ENCODE measurements around the gene MBOAT2.
"Not testable (repeated sequence)": the region's sequence is repeated elsewhere in the genome, so short reads cannot be mapped to it uniquely, and the experiment has no call there.

MBOAT2 gene

GRCh38 chr2:8987410-8987809, 16.1 kb downstream of the MBOAT2 start:
- no peak for DNase-seq

- peak; percentile 58 for DNase-seq
These were observed 17.0 kb downstream of the MBOAT2 start for GRCh38 chr2:8986327-8986976.

GRCh38 chr2:8985561-8986326, 17.7 kb downstream of the MBOAT2 start:
- no peak for DNase-seq

GRCh38 chr2:8984855-8985254, 18.6 kb downstream of the MBOAT2 start:
- no peak for DNase-seq

- no peak for DNase-seq
These were observed 19.3 kb downstream of the MBOAT2 start for GRCh38 chr2:8984157-8984556.

- no peak for DNase-seq
These were observed 19.9 kb downstream of the MBOAT2 start for GRCh38 chr2:8983571-8983970.

GRCh38 chr2:8981876-8982275, 21.6 kb downstream of the MBOAT2 start:
- DNase-seq = no peak

- DNase-seq = no peak
These were observed 23.4 kb downstream of the MBOAT2 start for GRCh38 chr2:8980096-8980495.

GRCh38 chr2:8977758-8978157, 25.7 kb downstream of the MBOAT2 start:
- no peak for DNase-seq

GRCh38 chr2:8976442-8977259, 26.8 kb downstream of the MBOAT2 start:
- DNase-seq = no peak

- no peak for DNase-seq
These were observed 29.5 kb downstream of the MBOAT2 start for GRCh38 chr2:8974016-8974415.

GRCh38 chr2:8973017-8973416, 30.5 kb downstream of the MBOAT2 start:
- not testable (repeated sequence) for DNase-seq

- not testable (repeated sequence) for DNase-seq
These were observed 30.9 kb downstream of the MBOAT2 start for GRCh38 chr2:8972535-8972934.

- DNase-seq = not testable (repeated sequence)
These were observed 34.1 kb downstream of the MBOAT2 start for GRCh38 chr2:8969348-8969747.

GRCh38 chr2:8966123-8966908, 37.2 kb downstream of the MBOAT2 start:
- DNase-seq = no peak

GRCh38 chr2:8965216-8965969, 38.1 kb downstream of the MBOAT2 start:
- DNase-seq = no peak

- no peak for DNase-seq
These were observed 40.6 kb downstream of the MBOAT2 start for GRCh38 chr2:8962890-8963289.

GRCh38 chr2:8957628-8958027, 45.9 kb downstream of the MBOAT2 start:
- DNase-seq = no peak

- peak; percentile 23 for DNase-seq
These were observed 46.7 kb downstream of the MBOAT2 start for GRCh38 chr2:8956774-8957173.

GRCh38 chr2:8954990-8955389, 48.5 kb downstream of the MBOAT2 start:
- no peak for DNase-seq

GRCh38 chr2:8953525-8953924, 50.0 kb downstream of the MBOAT2 start:
- no peak for DNase-seq

GRCh38 chr2:8939486-8940114, 63.9 kb downstream of the MBOAT2 start:
- DNase-seq = no peak

Data from OCI-M1 (cell line).